ENCODE data around the gene SIRPB1. TPM values are rescaled to one million over a fixed set of nuclear protein-coding genes. Genes with fewer than 3 reads are reported as not detected.

Gene SIRPB1
- total RNA-seq, 1 experiment from 2014 or later: 2.4 TPM

- Mint-ChIP-seq H3K9me3 (ENCODE audit: unreplicated experiment) (no peaks in the 10 kb centered on the region), H3K36me3 (ENCODE audit: insufficient read depth, unreplicated experiment) (no peaks in the 10 kb centered on the region), H3K4me3 (ENCODE audit: unreplicated experiment) (no peak overlapping the region), H3K27me3 (ENCODE audit: insufficient read depth, unreplicated experiment) (no peaks in the 10 kb centered on the region), H3K4me1 (ENCODE audit: insufficient read depth, unreplicated experiment) (peaks cover 14% of the 10 kb centered on the region), H3K27ac (ENCODE audit: low read depth, unreplicated experiment) (no peak overlapping the region)
- CTCF ChIA-PET: interaction anchor here (0.6 kb wide), 1 partner anchor 97 kb away, joined by 3 read pairs; no protein-coding TSS in a partner anchor
- no peak for TF ChIP-seq CTCF (IDR thresholded peaks at IDR 0.05; ENCODE audit: unreplicated experiment)
- intact Hi-C loops (cut with micrococcal nuclease): no loop called here
- POLR2A ChIA-PET: no interaction called here
- no TSS peak for BruUV-seq (replicated peaks)
- DNase-seq (ENCODE audit: unreplicated experiment): no peak
Observed at GRCh38 chr20:1628621-1629020, 8.8 kb upstream of the SIRPB1 start.

- intact Hi-C loops (cut with micrococcal nuclease): no loop called here
- no peaks in the 10 kb centered on the region for H3K36me3 Mint-ChIP-seq (ENCODE audit: insufficient read depth, unreplicated experiment)
- ChIA-PET CTCF (no interaction called here), POLR2A (no interaction called here)
- H3K4me3 Mint-ChIP-seq (ENCODE audit: unreplicated experiment): no peak overlapping the region
- H3K9me3 Mint-ChIP-seq (ENCODE audit: unreplicated experiment): no peaks in the 10 kb centered on the region
- TF ChIP-seq CTCF (IDR thresholded peaks at IDR 0.05; ENCODE audit: unreplicated experiment): no peak
- no peak overlapping the region for H3K27ac Mint-ChIP-seq (ENCODE audit: low read depth, unreplicated experiment)
- BruUV-seq (replicated peaks): no TSS peak
- DNase-seq (ENCODE audit: unreplicated experiment): no peak
- peaks cover 14% of the 10 kb centered on the region for H3K4me1 Mint-ChIP-seq (ENCODE audit: insufficient read depth, unreplicated experiment)
- H3K27me3 Mint-ChIP-seq (ENCODE audit: insufficient read depth, unreplicated experiment): no peaks in the 10 kb centered on the region
Observed at GRCh38 chr20:1627200-1627550, 7.4 kb upstream of the SIRPB1 start.

- Mint-ChIP-seq H3K4me1 (ENCODE audit: insufficient read depth, unreplicated experiment) (peaks cover 11% of the 10 kb centered on the region), H3K9me3 (ENCODE audit: unreplicated experiment) (no peaks in the 10 kb centered on the region), H3K36me3 (ENCODE audit: insufficient read depth, unreplicated experiment) (no peaks in the 10 kb centered on the region), H3K4me3 (ENCODE audit: unreplicated experiment) (no peak overlapping the region), H3K27me3 (ENCODE audit: insufficient read depth, unreplicated experiment) (no peaks in the 10 kb centered on the region), H3K27ac (ENCODE audit: low read depth, unreplicated experiment) (no peak overlapping the region)
- DNase-seq (ENCODE audit: unreplicated experiment): no peak
- BruUV-seq (replicated peaks): no TSS peak
- no peak for TF ChIP-seq CTCF (IDR thresholded peaks at IDR 0.05; ENCODE audit: unreplicated experiment)
- POLR2A ChIA-PET: no interaction called here
- CTCF ChIA-PET: no interaction called here
- intact Hi-C loops (cut with micrococcal nuclease): no loop called here
Observed at GRCh38 chr20:1626528-1627199, 6.9 kb upstream of the SIRPB1 start.

- TF ChIP-seq CTCF (IDR thresholded peaks at IDR 0.05; ENCODE audit: unreplicated experiment): no peak
- Mint-ChIP-seq H3K36me3 (ENCODE audit: insufficient read depth, unreplicated experiment) (no peaks in the 10 kb centered on the region), H3K4me3 (ENCODE audit: unreplicated experiment) (no peak overlapping the region), H3K4me1 (ENCODE audit: insufficient read depth, unreplicated experiment) (peaks cover 7% of the 10 kb centered on the region), H3K27ac (ENCODE audit: low read depth, unreplicated experiment) (no peak overlapping the region), H3K9me3 (ENCODE audit: unreplicated experiment) (no peaks in the 10 kb centered on the region), H3K27me3 (ENCODE audit: insufficient read depth, unreplicated experiment) (no peaks in the 10 kb centered on the region)
- DNase-seq (ENCODE audit: unreplicated experiment): no peak
- CTCF ChIA-PET: interaction anchor here (0.6 to 1.2 kb wide), 2 partner anchors 47 to 122 kb away, joined by 3 to 4 read pairs; no protein-coding TSS in a partner anchor
- POLR2A ChIA-PET: interaction anchor here (0.6 to 1.0 kb wide), 3 partner anchors 10 to 55 kb away, joined by 3 read pairs; no protein-coding TSS in a partner anchor
- intact Hi-C loops (cut with micrococcal nuclease): no loop called here
- no TSS peak for BruUV-seq (replicated peaks)
Observed at GRCh38 chr20:1625083-1625690, 5.4 kb upstream of the SIRPB1 start.

Measured in MCF 10A (cell line).